Endothelial cell of umbilical vein (primary cell): ENCODE data around the gene CAV2.

Experiments used
- EZH2 ChIP-seq: IDR thresholded peaks from 2 replicates; pipeline ENCODE4 v1.6.1; 2012; ENCODE audit warnings: borderline replicate concordance, low read depth, mild to moderate bottlenecking, moderate library complexity, low read length, inconsistent platforms; ENCODE audit not compliant: severe bottlenecking
- FOS ChIP-seq: IDR thresholded peaks from 2 replicates; pipeline ENCODE4 v1.6.1; 2011; ENCODE audit warnings: mild to moderate bottlenecking, low read length, moderate library complexity, borderline replicate concordance; ENCODE audit not compliant: insufficient read depth
- JUN ChIP-seq: IDR thresholded peaks from 2 replicates; pipeline ENCODE4 v1.6.1; 2011; ENCODE audit warnings: borderline replicate concordance, low read depth; ENCODE audit not compliant: insufficient read length, insufficient read depth
- MAX ChIP-seq: IDR thresholded peaks from 2 replicates; pipeline ENCODE4 v1.6.1; 2011; ENCODE audit not compliant: insufficient read depth, insufficient read length
- MYC ChIP-seq: IDR thresholded peaks from one replicate; pipeline ENCODE4 v1.6.1; 2011; ENCODE audit warnings: mild to moderate bottlenecking, low read depth, low read length
- POLR2A ChIP-seq: IDR thresholded peaks from 2 replicates; pipeline ENCODE4 v1.6.1; 2012; ENCODE audit warnings: low read depth, mild to moderate bottlenecking, control low read depth, low read length
- POLR2AphosphoS5 ChIP-seq: IDR thresholded peaks from 2 replicates; pipeline ENCODE4 v1.6.1; 2012; ENCODE audit warnings: low read depth, mild to moderate bottlenecking, control low read depth, low read length, moderate library complexity; ENCODE audit not compliant: insufficient read depth
- TF ChIP-seq, protein P1 (sequence below), 2 donors: IDR thresholded peaks; 1 replicate in 1 of 2; 2 replicates in 1 of 2; pipeline ENCODE4 v1.5.1; 2011; ENCODE audit warnings: low read length in 2 of 2, mild to moderate bottlenecking in 2 of 2, moderate library complexity in 2 of 2, control low read depth in 1 of 2, inconsistent platforms in 1 of 2, low read depth in 1 of 2; ENCODE audit not compliant: insufficient read depth in 1 of 2; ENCODE audit errors: extremely low read depth in 1 of 2

DNA sequence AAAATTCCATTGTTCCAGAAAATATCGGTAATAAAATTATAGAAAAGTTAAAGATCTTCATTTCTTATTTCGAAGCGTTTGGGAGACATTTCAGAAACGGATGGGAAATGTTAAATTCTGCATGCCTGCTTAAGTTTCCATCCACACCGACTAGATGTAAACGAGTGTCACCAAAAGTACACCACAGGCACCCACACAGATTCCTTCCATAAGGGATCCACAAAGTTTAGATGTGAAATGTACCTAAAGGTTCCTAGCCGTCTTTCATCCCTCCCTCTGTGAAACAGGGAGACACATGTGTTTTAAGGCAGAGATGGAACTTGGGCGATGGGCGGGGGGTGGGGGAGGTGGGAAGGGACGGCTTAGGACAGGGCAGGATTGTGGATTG is 24.7 kb downstream of the CAV2 start:
- TF ChIP-seq POLR2A: no peak
- TF ChIP-seq, protein P1, sequence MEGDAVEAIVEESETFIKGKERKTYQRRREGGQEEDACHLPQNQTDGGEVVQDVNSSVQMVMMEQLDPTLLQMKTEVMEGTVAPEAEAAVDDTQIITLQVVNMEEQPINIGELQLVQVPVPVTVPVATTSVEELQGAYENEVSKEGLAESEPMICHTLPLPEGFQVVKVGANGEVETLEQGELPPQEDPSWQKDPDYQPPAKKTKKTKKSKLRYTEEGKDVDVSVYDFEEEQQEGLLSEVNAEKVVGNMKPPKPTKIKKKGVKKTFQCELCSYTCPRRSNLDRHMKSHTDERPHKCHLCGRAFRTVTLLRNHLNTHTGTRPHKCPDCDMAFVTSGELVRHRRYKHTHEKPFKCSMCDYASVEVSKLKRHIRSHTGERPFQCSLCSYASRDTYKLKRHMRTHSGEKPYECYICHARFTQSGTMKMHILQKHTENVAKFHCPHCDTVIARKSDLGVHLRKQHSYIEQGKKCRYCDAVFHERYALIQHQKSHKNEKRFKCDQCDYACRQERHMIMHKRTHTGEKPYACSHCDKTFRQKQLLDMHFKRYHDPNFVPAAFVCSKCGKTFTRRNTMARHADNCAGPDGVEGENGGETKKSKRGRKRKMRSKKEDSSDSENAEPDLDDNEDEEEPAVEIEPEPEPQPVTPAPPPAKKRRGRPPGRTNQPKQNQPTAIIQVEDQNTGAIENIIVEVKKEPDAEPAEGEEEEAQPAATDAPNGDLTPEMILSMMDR (IDR thresholded peaks at IDR 0.05; ENCODE audit: extremely low read depth in 1 of 2, insufficient read depth in 1 of 2, low read depth in 1 of 2, low read length in 2 of 2): no peak
- TF ChIP-seq FOS: no peak
- no peak for TF ChIP-seq EZH2
- TF ChIP-seq JUN: no peak
- TF ChIP-seq POLR2AphosphoS5: no peak
- TF ChIP-seq MYC: no peak
- no peak for TF ChIP-seq MAX
